ENCODE results near the gene RAB20.

Gene RAB20

GRCh38 chr13:110495881-110496280 lies 65.6 kb downstream of the RAB20 start:
- H3K36me3 ChIP-seq (ENCODE audit: insufficient read depth) = no peaks in the 10 kb centered on the region
- no peaks in the 10 kb centered on the region for H3K4me1 ChIP-seq (ENCODE audit: low read depth, poor library complexity, severe bottlenecking)
- no peaks in the 10 kb centered on the region for H4K20me1 ChIP-seq (ENCODE audit: insufficient read depth)
- no peaks in the 10 kb centered on the region for H3K27me3 ChIP-seq (ENCODE audit: insufficient read depth, low read depth)
- H2AFZ ChIP-seq (ENCODE audit: low read depth) = no peak overlapping the region
- no peak for TF ChIP-seq CTCF (conservative IDR thresholded peaks at IDR 0.05; ENCODE audit: low read depth, low read length)
- no peak overlapping the region for H3K9ac ChIP-seq
- no peak overlapping the region for H3K27ac ChIP-seq
- no peaks in the 10 kb centered on the region for H3K79me2 ChIP-seq (ENCODE audit: insufficient read depth, low read depth)
- no peak overlapping the region for H3K4me3 ChIP-seq (IDR thresholded peaks at IDR 0.05; ENCODE audit: insufficient read depth, low read depth, low read length)
- H3K4me2 ChIP-seq = no peak overlapping the region

GRCh38 chr13:110495376-110495775 lies 66.1 kb downstream of the RAB20 start:
- no peaks in the 10 kb centered on the region for H3K79me2 ChIP-seq (ENCODE audit: insufficient read depth, low read depth)
- no peaks in the 10 kb centered on the region for H3K36me3 ChIP-seq (ENCODE audit: insufficient read depth)
- H4K20me1 ChIP-seq (ENCODE audit: insufficient read depth) = no peaks in the 10 kb centered on the region
- no peaks in the 10 kb centered on the region for H3K4me1 ChIP-seq (ENCODE audit: low read depth, poor library complexity, severe bottlenecking)
- TF ChIP-seq CTCF (conservative IDR thresholded peaks at IDR 0.05; ENCODE audit: low read depth, low read length) = no peak
- H3K9ac ChIP-seq = no peak overlapping the region
- no peak overlapping the region for H3K27ac ChIP-seq
- no peak overlapping the region for H3K4me2 ChIP-seq
- H3K4me3 ChIP-seq (IDR thresholded peaks at IDR 0.05; ENCODE audit: insufficient read depth, low read depth, low read length) = no peak overlapping the region
- H3K27me3 ChIP-seq (ENCODE audit: insufficient read depth, low read depth) = no peaks in the 10 kb centered on the region
- H2AFZ ChIP-seq (ENCODE audit: low read depth) = no peak overlapping the region

- TF ChIP-seq CTCF (conservative IDR thresholded peaks at IDR 0.05; ENCODE audit: low read depth, low read length) = no peak
- no peaks in the 10 kb centered on the region for H3K27me3 ChIP-seq (ENCODE audit: insufficient read depth, low read depth)
- H3K4me2 ChIP-seq = no peak overlapping the region
- H3K4me1 ChIP-seq (ENCODE audit: low read depth, poor library complexity, severe bottlenecking) = no peaks in the 10 kb centered on the region
- H4K20me1 ChIP-seq (ENCODE audit: insufficient read depth) = no peaks in the 10 kb centered on the region
- no peak overlapping the region for H3K4me3 ChIP-seq (IDR thresholded peaks at IDR 0.05; ENCODE audit: insufficient read depth, low read depth, low read length)
- no peak overlapping the region for H3K27ac ChIP-seq
- no peaks in the 10 kb centered on the region for H3K36me3 ChIP-seq (ENCODE audit: insufficient read depth)
- H3K79me2 ChIP-seq (ENCODE audit: insufficient read depth, low read depth) = no peaks in the 10 kb centered on the region
- H3K9ac ChIP-seq = no peak overlapping the region
- H2AFZ ChIP-seq (ENCODE audit: low read depth) = no peak overlapping the region
Measured at GRCh38 chr13:110493613-110494012, 67.9 kb downstream of the RAB20 start.

- no peaks in the 10 kb centered on the region for H3K4me1 ChIP-seq (ENCODE audit: low read depth, poor library complexity, severe bottlenecking)
- no peak overlapping the region for H2AFZ ChIP-seq (ENCODE audit: low read depth)
- H3K27me3 ChIP-seq (ENCODE audit: insufficient read depth, low read depth) = no peaks in the 10 kb centered on the region
- no peak for TF ChIP-seq CTCF (conservative IDR thresholded peaks at IDR 0.05; ENCODE audit: low read depth, low read length)
- no peak overlapping the region for H3K4me3 ChIP-seq (IDR thresholded peaks at IDR 0.05; ENCODE audit: insufficient read depth, low read depth, low read length)
- no peaks in the 10 kb centered on the region for H3K79me2 ChIP-seq (ENCODE audit: insufficient read depth, low read depth)
- H4K20me1 ChIP-seq (ENCODE audit: insufficient read depth) = no peaks in the 10 kb centered on the region
- H3K9ac ChIP-seq = no peak overlapping the region
- no peak overlapping the region for H3K4me2 ChIP-seq
- H3K36me3 ChIP-seq (ENCODE audit: insufficient read depth) = no peaks in the 10 kb centered on the region
- no peak overlapping the region for H3K27ac ChIP-seq
Measured at GRCh38 chr13:110492679-110493593, 68.6 kb downstream of the RAB20 start.
